ENCODE data around the gene DNPEP. TPM values are rescaled to one million over a fixed set of nuclear protein-coding genes. Genes with fewer than 3 reads are reported as not detected.

Gene DNPEP
- total RNA-seq, 4 donors from 2014 or later = 35.9 to 49.5 (median 41.6) TPM

DNA sequence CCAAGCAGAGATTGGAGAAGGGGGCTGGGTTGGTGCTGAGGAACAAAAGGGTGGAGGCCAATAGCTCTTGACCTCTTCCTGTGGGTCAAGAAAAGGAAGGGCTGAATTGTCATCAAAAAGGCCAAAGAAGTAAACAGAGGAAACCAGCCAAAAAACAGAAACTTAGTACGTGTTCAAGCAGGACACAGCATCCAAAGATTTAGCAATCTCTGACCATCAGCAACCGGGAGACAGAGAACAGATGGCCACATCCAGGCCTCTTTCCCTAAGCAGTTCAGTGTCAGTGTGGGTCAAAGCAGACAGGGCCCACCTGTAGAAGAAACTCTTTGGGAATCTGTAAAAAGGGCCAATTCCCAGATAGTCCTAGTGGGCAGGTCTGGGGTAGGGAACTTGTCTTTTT lies 2.9 kb downstream of the DNPEP start:
- WGBS, 2 donors = 77 to 80% methylated on average over 2 of the region's 2 CpGs
- TF ChIP-seq, protein P1, sequence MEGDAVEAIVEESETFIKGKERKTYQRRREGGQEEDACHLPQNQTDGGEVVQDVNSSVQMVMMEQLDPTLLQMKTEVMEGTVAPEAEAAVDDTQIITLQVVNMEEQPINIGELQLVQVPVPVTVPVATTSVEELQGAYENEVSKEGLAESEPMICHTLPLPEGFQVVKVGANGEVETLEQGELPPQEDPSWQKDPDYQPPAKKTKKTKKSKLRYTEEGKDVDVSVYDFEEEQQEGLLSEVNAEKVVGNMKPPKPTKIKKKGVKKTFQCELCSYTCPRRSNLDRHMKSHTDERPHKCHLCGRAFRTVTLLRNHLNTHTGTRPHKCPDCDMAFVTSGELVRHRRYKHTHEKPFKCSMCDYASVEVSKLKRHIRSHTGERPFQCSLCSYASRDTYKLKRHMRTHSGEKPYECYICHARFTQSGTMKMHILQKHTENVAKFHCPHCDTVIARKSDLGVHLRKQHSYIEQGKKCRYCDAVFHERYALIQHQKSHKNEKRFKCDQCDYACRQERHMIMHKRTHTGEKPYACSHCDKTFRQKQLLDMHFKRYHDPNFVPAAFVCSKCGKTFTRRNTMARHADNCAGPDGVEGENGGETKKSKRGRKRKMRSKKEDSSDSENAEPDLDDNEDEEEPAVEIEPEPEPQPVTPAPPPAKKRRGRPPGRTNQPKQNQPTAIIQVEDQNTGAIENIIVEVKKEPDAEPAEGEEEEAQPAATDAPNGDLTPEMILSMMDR (IDR thresholded peaks at IDR 0.05) = no peak
- no peak for TF ChIP-seq POLR2A (IDR thresholded peaks at IDR 0.05)
- no peak overlapping the region for H3K4me3 ChIP-seq (replicated peaks in 1 of 3)

DNA sequence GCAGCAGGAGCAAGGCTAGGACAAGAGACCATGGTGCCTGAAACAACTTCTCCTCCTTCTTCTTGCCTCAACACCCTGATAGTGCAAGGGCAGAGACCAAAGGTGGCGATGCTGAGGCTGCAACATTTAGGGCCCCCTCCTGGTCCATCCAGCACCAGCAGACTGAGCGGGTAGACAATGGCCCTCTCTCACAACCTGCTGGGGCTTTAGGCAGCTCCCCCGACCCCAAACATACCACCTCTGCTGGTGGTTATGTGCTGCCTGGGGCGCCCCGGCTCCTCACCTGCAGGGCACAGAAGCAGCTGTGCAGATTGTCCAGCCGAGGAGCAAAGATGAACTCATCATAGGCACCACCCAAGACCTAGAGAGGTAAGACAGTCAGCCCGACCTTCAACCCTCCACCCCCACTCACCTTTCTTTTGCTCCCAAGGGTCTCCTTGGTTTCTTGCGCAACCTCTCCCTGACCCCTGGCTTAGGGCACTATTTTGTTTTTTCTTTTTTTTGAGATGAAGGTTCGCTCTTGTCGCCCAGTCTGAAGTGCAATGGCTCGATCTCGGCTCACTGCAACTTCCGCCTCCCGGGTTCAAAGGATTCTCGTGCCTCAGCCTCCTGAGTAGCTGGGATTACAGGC lies 3.5 kb downstream of the DNPEP start:
- no peak for DNase-seq
- TF ChIP-seq POLR2A (IDR thresholded peaks at IDR 0.05) = no peak
- TF ChIP-seq, protein P1 (IDR thresholded peaks at IDR 0.05) = no peak
- Histone ChIP-seq H3K9me3 (no peaks in the 10 kb centered on the region), H3K27ac (no peak overlapping the region), H3K4me3 (replicated peaks in 1 of 3) (no peak overlapping the region), H3K36me3 (peaks cover 31% of the 10 kb centered on the region in 2 donors), H3K4me1 (peaks cover 8 to 13% of the 10 kb centered on the region in 2 donors), H3K27me3 (no peaks in the 10 kb centered on the region)
- intact Hi-C loops (cut with DNase I) = loop anchor here (10.0 kb wide), 1 partner anchor 219 kb away; the partner anchor contains the start of gene NHEJ1
- WGBS, 2 donors = 88 to 91% methylated on average over 12 to 15 of the region's 15 CpGs

More for the DNA sequence above, 2.9 kb downstream of the DNPEP start:
- Histone ChIP-seq H3K9me3 (no peaks in the 10 kb centered on the region), H3K4me1 (peaks cover 8 to 13% of the 10 kb centered on the region in 2 donors), H3K36me3 (peaks cover 31% of the 10 kb centered on the region in 2 donors), H3K27me3 (no peaks in the 10 kb centered on the region), H3K27ac (no peak overlapping the region)
- intact Hi-C loops (cut with DNase I) = loop anchor here (5.0 to 10.0 kb wide), 2 partner anchors 112 to 220 kb away; partner anchors contain the start of genes GMPPA and NHEJ1
- DNase-seq = no peak

DNA sequence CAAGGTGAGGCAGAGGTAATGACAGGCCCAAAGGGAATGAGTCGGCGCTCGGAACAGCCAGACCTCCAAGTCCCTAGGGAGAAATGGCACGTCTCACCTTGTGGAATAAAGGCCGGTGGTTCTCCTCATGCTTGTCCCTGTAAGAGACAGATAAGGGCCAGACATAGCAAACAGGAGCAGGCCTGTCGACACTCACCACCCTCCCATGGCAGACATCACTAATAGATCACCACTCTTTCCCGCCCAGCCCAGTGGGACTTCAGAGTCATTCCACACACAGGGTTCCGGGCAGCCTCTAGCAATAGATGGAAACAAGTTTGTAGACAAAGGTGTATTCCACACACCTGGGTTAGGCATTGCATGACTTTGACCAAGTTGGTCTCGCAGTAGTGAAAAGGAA lies 6.3 kb downstream of the DNPEP start:
- 87 to 92% methylated on average over 6 to 9 of the region's 9 CpGs for WGBS, 2 donors
- no peak for TF ChIP-seq POLR2A (IDR thresholded peaks at IDR 0.05)
- TF ChIP-seq, protein P1 (IDR thresholded peaks at IDR 0.05) = no peak
- intact Hi-C loops (cut with DNase I) = loop anchor here (10.0 kb wide), 1 partner anchor 217 kb away; the partner anchor contains the start of gene NHEJ1

DNA sequence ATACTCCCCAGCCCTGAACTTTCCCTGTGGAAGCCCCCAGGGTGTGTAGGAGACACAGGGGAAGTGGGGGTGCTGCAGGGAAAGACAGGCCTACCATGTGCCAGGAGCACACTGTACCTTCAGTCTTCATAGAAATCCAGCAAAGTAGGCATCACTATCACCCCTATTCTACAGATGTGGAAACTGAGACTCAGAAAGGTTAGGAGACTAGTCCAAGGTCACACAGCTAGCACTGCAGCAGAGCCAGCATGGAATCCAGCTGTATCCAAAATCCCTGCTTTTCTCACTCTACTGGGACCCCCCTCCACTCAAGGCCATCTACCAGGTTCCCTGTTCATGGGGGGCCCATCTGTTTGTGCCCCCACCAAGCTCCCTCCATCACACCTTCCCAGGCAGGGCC lies 6.8 kb downstream of the DNPEP start:
- H3K36me3 ChIP-seq = peaks cover 26 to 28% of the 10 kb centered on the region in 2 donors

More for the DNA sequence above, 6.3 kb downstream of the DNPEP start:
- Histone ChIP-seq H3K36me3 (peaks cover 31% of the 10 kb centered on the region in 2 donors), H3K4me1 (peaks cover under 1 to 4% of the 10 kb centered on the region in 2 donors), H3K27ac (no peak overlapping the region), H3K9me3 (no peaks in the 10 kb centered on the region), H3K4me3 (replicated peaks in 1 of 3) (no peak overlapping the region), H3K27me3 (no peaks in the 10 kb centered on the region)
- DNase-seq = no peak

More for the DNA sequence above, 6.8 kb downstream of the DNPEP start:
- Histone ChIP-seq H3K27ac (no peak overlapping the region), H3K4me1 (no peaks in the 10 kb centered on the region), H3K27me3 (no peaks in the 10 kb centered on the region), H3K9me3 (no peaks in the 10 kb centered on the region), H3K4me3 (replicated peaks in 1 of 3) (no peak overlapping the region)
- no peak for DNase-seq
- TF ChIP-seq POLR2A (IDR thresholded peaks at IDR 0.05) = no peak
- TF ChIP-seq, protein P1 (IDR thresholded peaks at IDR 0.05) = no peak
- intact Hi-C loops (cut with DNase I) = loop anchor here (10.0 kb wide), 1 partner anchor 216 kb away; the partner anchor contains the start of gene NHEJ1

Measured in thyroid gland (tissue), 4 donors.